Upper lobe of right lung (tissue), 1 donor: ENCODE measurements around the gene ZNF556. TPM values are rescaled to one million over a fixed set of nuclear protein-coding genes. Genes with fewer than 3 reads are reported as not detected.

ENCODE experiments used
- ATAC-seq: fragments of 200-7000 bp; cut with Tn5 transposase; one replicate; pipeline ENCODE4 v1.9.1; 2020; ENCODE audit warnings: mild to moderate bottlenecking, moderate library complexity
- DNase-seq: peaks from one replicate; pipeline ENCODE4 v3.0.0-alpha.2; 2020
- H3K27ac ChIP-seq: fragments of 200-600 bp; one replicate; pipeline ENCODE4 v1.8.0; 2022
- H3K27me3 ChIP-seq: fragments of 200-600 bp; one replicate; pipeline ENCODE4 v1.8.0; 2022; ENCODE audit warnings: mild to moderate bottlenecking
- H3K36me3 ChIP-seq: fragments of 200-600 bp; one replicate; pipeline ENCODE4 v1.8.0; 2022
- H3K4me1 ChIP-seq: fragments of 200-600 bp; one replicate; pipeline ENCODE4 v1.8.0; 2022
- H3K4me3 ChIP-seq: fragments of 200-600 bp; one replicate; pipeline ENCODE4 v1.8.0; 2022; ENCODE audit warnings: mild to moderate bottlenecking
- H3K9me3 ChIP-seq: fragments of 200-600 bp; one replicate; pipeline ENCODE4 v1.8.0; 2022
- CTCF ChIP-seq: fragments of 200-600 bp; IDR thresholded peaks from one replicate; pipeline ENCODE4 v1.8.0; 2022; ENCODE audit warnings: antibody characterized with exemption
- intact Hi-C: fragments of 100-400 bp; cut with DNase I; formaldehyde crosslinking; loops from one replicate; pipeline ENCODE4 v1.11.0; 2022
- total RNA-seq: library from RNA; stranded (reverse); fragmentation: NEBNext Ultra II Directional; extraction: Animal tissue kit (Norgen Biotek cat#: 25700); gene quantifications from one replicate; pipeline ENCODE4 v1.2.1, GENCODE V29; 2021
- donor health status: DM: no; HTN: yes; CAD: no; lungs with severe emphysema.

ZNF556 gene
- total RNA-seq, 1 donor from 2014 or later: not detected

GRCh38 chr19:2840794-2841791 lies 26.0 kb upstream of the ZNF556 start, which contains the start of gene ZNF555:
TSS of gene ZNF555 (plus strand) at chr19:2841475. CDS start at chr19:2841573, 98 bp downstream.
- peak within 1 kb of the TSS; percentile 86 for H3K4me3 ChIP-seq
- H3K4me1 ChIP-seq: peaks cover 10% of the 10 kb centered on the region
- peak; percentile 100 for DNase-seq
- no peaks in the 10 kb centered on the region for H3K27me3 ChIP-seq
- TF ChIP-seq CTCF: peak; percentile 54
- intact Hi-C loops: no loop called here
- peak within 1 kb of the TSS; percentile 93 for H3K27ac ChIP-seq
- peaks cover under 1% of the 10 kb centered on the region for H3K9me3 ChIP-seq
- no peaks in the 10 kb centered on the region for H3K36me3 ChIP-seq
- peak; percentile 99 for ATAC-seq

- ATAC-seq (peak; percentile 1), DNase-seq (no peak)
- Histone ChIP-seq H3K4me3 (peak overlapping the region; percentile 86), H3K36me3 (no peaks in the 10 kb centered on the region), H3K4me1 (peaks cover 10% of the 10 kb centered on the region), H3K27me3 (no peaks in the 10 kb centered on the region), H3K9me3 (no peaks in the 10 kb centered on the region), H3K27ac (peak overlapping the region; percentile 93)
- no peak for TF ChIP-seq CTCF
- intact Hi-C loops: no loop called here
Observed at GRCh38 chr19:2841855-2842574, 25.1 kb upstream of the ZNF556 start.

- TF ChIP-seq CTCF: no peak
- ATAC-seq (no peak), DNase-seq (no peak)
- intact Hi-C loops: no loop called here
- Histone ChIP-seq H3K4me1 (peaks cover 10% of the 10 kb centered on the region), H3K27ac (no peak overlapping the region), H3K9me3 (no peaks in the 10 kb centered on the region), H3K27me3 (no peaks in the 10 kb centered on the region), H3K36me3 (no peaks in the 10 kb centered on the region), H3K4me3 (no peak overlapping the region)
Observed at GRCh38 chr19:2845107-2845506, 22.0 kb upstream of the ZNF556 start.

- no peak for ATAC-seq
- no peak for TF ChIP-seq CTCF
- Histone ChIP-seq H3K9me3 (no peaks in the 10 kb centered on the region), H3K4me3 (no peak overlapping the region), H3K36me3 (peaks cover 6% of the 10 kb centered on the region), H3K4me1 (peaks cover 10% of the 10 kb centered on the region), H3K27ac (no peak overlapping the region), H3K27me3 (no peaks in the 10 kb centered on the region)
- DNase-seq: no peak
- intact Hi-C loops: no loop called here
Observed at GRCh38 chr19:2846180-2846894, 20.8 kb upstream of the ZNF556 start.

GRCh38 chr19:2847507-2847906 lies 19.6 kb upstream of the ZNF556 start:
- TF ChIP-seq CTCF: no peak
- Histone ChIP-seq H3K36me3 (peaks cover 18% of the 10 kb centered on the region), H3K27me3 (no peaks in the 10 kb centered on the region), H3K4me1 (peaks cover 5% of the 10 kb centered on the region), H3K4me3 (no peak overlapping the region), H3K9me3 (peaks cover 7% of the 10 kb centered on the region), H3K27ac (no peak overlapping the region)
- ATAC-seq (no peak), DNase-seq (no peak)
- intact Hi-C loops: no loop called here
